AG08396 (cell line): ENCODE results near the gene MFN1.

ENCODE experiments used
- DNase-seq: peaks from one replicate; pipeline ENCODE4 v3.0.0; 2012; ENCODE audit warnings: low spot score, mixed read lengths

The MFN1 gene

GRCh38 chr3:179432021-179432420, 84.5 kb downstream of the MFN1 start:
- DNase-seq = no peak

GRCh38 chr3:179432451-179432850, 84.9 kb downstream of the MFN1 start:
- DNase-seq = no peak

DNA sequence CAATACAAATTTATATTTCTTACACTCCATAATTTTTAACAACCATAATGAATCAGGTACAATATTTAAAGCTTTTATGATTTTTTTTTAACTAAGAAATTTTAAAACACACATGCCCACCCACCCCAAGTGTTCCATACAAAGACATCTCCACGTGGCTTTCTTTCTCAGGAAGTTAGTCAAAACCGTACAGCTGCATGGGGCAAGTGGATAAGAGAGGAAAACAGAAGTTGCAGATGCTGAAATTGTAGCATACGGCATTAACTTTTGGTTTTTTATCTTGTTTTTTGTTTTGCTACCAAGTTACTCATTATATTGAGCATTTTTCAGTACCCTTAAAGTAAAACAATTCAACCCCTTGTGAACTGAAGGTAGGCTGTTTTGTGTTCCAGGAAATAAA, 89.0 kb downstream of the MFN1 start:
- DNase-seq = no peak

DNA sequence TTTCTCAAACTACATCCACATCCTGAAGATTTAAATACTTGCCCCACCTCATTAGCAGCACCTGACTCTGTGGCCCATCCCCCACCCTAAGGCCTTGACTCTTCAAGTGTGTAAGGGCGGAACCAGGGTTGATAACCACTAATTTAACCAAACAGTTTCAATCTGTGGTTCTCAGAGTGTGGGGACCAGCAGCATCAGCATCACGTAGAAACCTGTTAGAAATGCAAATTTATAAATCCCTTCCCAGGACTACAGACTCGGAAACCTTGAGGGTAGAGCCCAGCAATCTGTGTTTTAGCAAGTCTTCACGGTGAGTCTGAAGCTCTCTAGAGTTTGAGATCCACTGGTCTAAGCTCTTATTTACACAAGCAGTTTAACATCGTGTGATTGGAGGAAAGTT, 91.3 kb downstream of the MFN1 start:
- DNase-seq = no peak
